HG03442 (cell line): ENCODE results near the gene COL21A1.

Experiments used
- ATAC-seq: cut with Tn5 transposase; IDR thresholded peaks from one replicate; pipeline ENCODE4 v1.9.1; 2021; ENCODE audit warnings: mild to moderate bottlenecking, moderate library complexity; ENCODE audit not compliant: unreplicated experiment

Gene COL21A1

GRCh38 chr6:56140090-56140489 lies 107.3 kb downstream of the COL21A1 start:
- no peak for ATAC-seq

DNA sequence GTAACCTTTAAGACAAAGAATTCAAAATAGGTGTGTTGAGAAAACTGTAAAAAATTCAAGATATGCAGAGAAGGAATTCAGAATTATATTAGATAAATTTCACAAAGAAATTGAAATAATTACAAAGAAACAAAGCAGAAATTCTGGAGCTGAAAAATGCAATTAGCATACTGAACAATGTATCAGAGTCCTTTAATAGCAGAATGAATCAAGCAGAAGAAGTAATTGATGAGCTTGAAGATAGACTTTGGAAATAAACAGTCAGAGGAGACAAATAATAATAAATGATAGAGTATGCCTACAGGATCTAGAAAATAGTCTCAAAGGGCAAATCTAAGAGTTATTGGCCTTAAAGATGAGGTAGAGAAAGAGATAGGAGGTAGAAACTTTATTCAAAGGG lies 131.7 kb downstream of the COL21A1 start:
- no peak for ATAC-seq

DNA sequence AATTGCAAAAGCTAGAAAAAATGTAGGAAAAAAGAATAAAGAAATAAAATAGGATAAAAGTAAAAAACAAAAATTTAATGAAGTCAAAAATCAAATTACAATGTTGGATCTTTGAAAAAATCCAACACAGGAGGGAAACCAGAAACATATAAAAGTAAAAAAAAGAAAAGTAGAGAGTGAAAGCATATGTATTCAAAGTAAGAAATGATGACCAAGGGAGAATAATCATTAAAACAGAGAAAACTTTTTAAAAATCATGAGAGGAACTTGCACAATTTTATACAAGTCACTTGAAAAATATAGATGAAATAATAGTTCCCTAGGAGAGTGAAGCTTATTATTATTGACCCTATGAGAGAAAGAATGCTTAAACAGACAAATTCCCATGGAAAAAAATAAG lies 138.2 kb downstream of the COL21A1 start:
- no peak for ATAC-seq

DNA sequence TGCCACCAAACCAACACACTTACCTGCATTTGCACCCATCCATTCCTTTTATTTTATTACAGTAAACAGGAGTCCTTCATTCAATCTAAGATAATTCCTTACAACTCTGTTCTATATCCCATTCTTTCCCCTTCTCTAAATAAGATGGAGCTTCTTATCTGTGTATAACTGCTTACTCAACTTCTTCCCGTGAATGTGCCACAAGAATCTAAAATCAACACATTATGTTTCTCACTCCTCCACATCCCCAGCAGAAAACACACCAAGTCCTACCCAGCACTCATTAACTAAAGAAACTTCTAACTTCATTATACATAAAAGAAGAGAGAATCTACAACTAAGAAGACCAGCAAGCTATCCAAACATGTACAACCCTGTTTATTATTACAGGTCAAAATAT lies 141.1 kb downstream of the COL21A1 start:
- ATAC-seq = no peak

- ATAC-seq = no peak
Observed at GRCh38 chr6:56104591-56104990, 142.8 kb downstream of the COL21A1 start.

DNA sequence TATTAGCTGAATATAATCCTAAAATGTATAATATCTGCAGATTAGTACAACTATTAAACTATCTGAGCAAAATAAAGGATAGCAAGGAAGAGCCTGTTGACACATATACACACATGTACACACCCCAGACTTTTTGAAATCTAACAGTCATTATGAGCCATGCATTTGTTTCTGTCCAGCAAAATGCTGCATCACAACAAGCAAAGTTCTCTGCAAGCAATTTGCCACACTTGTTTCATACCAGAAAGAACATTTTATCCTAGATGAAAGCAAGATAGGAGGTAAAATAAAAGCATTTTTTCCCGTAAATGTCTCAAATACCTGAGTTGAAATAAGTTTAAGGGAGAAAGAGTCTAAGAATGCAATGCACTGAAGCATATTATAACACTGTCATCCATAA lies 145.2 kb downstream of the COL21A1 start:
- no peak for ATAC-seq

- ATAC-seq = no peak
Observed at GRCh38 chr6:56101141-56101553, 146.2 kb downstream of the COL21A1 start.

DNA sequence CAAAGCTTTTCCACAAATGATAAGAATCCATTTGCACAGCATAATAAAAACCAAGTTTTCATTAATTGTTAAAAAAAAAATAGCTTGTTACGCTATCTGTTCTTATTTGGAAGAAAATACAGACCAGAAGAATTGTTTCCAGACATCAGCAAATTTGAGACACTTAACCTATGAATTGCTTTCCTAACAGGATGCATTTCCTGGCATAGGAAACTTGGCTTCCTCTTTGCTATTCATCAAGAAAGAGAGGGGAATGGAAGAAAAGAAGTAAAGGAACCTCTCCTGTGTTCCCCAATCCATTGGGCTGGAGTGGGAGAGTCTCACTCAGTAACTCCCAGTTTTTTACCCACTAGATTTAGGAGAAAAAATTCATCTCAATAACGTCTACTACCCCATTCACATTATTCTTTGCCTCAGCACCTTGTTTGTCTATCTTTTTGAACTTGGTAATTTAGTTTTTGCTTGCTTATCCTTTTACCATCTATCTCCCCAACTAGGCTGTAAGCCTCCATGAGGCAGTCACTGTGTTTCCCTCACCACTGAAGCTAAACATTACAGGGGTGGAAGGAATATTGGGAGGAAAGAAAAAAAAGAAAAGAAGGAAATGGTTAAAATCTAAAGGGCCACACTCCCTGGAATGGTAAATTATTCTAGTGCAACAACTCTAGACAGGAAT lies 150.3 kb downstream of the COL21A1 start:
- no peak for ATAC-seq

DNA sequence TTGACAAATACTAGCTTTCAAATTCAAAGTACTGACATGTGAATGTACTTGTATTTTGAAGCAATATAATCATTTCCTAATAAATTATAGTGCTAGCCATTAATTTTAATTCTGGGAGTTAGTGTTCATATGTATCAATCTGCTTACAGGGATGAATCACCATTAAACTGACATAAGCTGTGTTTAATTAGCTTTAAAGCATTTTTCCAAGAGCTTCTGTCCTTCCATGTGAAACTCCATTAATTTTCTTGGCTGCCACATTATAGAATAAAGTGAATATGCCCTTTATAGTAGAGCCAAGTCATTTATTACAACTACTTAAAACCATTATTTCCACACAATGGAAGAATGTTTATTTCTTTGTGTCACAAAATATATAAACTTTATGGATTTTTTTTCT lies 150.8 kb downstream of the COL21A1 start:
- no peak for ATAC-seq

DNA sequence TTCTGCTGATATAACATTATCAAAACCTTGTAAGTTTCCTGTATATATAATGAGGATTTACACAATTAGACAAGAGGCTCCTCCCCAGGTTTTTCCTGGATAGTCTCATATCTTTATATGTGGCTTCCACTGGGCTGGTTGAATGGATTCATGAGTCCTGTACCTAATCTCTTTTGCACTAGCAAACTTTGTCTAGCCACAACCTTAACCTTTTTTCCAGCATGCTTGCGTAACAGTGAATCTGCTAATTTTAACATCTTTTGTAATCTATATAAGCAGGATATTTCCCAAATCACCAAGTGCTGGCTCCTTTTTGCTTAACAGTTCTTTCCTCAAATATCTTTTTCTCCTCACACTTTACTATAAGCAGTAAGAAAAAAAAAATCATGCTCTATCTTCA lies 153.6 kb downstream of the COL21A1 start:
- no peak for ATAC-seq

- ATAC-seq = no peak
Observed at GRCh38 chr6:56091159-56091869, 156.1 kb downstream of the COL21A1 start.

DNA sequence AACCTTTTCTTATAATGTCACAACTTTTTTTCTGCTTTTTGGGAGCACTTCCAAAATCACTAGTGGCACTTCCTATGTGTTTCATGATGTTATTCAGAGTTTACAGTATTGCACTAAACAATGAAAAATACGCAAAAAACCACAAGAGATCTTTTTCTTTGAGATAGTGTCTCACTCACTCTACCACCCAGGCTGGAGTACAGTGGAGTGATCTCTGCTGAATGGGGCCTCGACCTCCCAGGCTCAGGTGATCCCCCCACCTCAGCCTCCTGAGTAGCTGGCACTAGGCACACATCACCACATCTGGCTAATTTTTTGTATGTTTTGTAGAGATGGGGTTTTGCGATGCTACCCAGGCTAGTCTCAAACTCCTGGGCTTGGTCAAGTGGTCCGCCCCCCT lies 158.7 kb downstream of the COL21A1 start:
- ATAC-seq = no peak

DNA sequence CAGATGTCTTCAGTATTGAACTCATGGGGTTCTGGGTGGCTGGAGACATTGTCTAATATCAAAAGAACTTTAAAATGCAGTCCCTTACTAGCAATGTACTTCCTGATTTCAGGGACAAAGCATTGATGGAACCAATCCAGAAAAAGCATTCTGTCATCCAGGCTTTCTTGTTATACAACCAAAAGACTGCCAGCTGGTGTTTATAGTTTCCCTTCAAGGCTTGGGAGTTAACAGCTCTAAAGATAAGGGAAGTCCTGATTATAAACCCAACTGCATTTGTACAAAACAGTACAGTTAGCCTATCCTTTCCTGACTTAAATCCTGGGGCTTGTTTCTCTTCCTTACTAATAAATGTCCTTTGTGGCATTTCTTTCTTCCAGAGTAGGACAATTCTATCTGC lies 160.0 kb downstream of the COL21A1 start:
- no peak for ATAC-seq

GRCh38 chr6:56079751-56080540 lies 167.4 kb downstream of the COL21A1 start:
- no peak for ATAC-seq

DNA sequence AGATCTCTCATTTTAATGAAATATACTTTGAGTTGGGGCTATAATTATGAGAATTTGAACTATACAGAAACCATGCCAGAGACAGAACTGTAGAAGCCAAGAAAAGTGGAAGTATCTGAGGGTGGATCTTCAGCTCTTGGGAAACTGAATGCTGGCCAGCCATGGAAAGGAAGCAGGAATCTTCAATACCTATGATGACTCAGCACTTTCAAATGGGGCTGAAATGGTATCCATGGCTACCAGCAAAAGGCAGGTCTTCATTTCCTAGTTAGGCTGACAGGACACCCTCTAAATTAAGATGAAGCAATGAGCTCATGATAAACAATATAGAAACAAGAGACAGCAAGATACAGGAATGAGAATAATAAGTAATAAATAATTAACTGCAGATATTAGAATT lies 171.3 kb downstream of the COL21A1 start:
- ATAC-seq = no peak

DNA sequence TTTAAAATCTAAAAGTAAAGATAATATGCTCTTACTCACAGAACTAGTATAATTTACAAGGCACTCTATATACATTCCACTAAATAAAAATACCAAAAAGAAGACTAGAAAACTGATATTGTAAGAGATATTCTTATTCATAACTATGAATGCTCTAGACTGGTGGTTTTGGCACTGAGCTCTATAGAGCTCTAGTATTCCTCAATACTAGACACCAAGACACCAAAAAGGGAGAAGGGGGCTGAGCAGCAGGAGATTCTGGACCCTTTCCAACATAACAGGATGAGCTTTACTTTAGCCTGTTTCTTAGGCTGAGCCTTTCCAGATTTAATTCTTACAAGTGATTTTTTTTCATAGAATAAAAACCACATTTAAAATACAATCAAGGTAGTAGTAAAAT lies 173.6 kb downstream of the COL21A1 start:
- no peak for ATAC-seq

DNA sequence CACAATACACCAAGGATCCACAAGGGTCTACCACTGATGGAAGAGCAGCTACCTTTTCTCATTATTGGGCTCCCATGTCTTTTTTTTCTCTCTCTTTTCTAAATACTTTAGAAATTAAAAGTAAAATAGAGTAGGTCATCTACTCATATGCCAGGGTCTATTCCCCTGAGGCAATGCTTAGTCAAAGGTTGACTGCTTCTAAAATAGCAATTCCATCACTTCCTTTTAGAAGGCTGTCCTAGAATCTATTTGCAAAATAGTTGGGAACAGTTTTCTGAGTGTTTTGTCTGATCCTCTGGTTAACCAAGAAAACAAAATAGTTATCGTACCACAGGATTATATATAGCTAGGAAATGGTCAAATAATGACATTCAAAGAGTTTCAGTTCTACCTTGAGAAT lies 174.1 kb downstream of the COL21A1 start:
- ATAC-seq = no peak

- ATAC-seq = no peak
Observed at GRCh38 chr6:56072856-56073255, 174.5 kb downstream of the COL21A1 start.

DNA sequence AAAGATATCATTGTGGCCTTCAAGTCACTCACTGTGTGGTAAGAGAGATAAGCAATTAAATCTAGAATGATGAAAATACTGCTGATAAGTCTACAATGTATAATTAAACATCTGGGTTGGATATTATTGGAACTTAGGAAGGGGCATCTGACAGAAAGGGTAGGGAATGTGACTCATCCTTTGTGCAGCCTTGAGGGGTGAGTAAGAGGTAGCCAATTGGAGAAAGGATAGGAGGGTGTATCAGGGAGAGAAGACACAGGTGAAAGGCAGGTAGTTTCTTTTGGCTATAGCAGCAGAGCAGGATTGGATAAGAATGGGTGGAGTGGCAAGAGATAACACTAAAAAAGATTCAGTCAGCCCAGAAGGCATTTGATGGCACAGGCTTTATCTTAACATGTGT lies 182.0 kb downstream of the COL21A1 start:
- ATAC-seq = no peak

DNA sequence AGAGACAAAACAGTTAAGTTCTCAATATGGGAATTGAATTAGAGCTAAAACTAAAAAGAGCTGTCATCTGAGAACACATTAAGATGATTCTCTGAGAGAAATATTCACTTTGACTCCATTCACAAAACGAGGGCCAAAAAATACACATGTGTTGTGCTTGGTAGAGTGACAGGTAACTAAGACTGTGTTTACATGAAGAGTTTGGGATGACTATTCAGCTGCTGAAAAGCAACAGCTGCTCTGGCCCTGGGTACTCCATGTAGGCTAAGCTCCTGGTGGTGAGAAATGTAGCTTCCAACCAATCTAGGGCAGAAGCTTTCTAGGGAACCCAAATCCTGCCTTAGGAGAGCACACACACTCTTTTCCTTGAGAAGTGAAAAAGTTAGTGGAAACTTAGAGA lies 184.5 kb downstream of the COL21A1 start:
- ATAC-seq = no peak

DNA sequence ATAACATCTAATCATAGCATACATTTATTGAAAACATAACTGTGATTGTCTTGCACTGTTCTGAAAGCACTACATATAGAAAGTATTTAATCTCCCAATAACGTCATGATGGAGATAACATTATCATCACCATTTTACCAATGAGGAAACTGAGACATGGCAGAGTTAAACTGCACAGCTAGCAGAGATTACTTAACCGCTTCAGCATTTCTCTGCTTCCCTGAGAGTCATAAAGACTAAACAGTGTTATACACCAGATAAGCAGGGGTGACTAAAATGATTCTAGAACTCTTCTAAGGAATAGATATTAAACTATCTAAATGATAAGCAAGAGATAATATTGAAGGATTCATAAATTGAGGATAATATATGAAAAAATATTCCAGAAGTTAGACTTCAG lies 188.7 kb downstream of the COL21A1 start:
- no peak for ATAC-seq
